HG02970 (cell line): ENCODE measurements around the gene LRR1.
"Not testable (repeated sequence)": the region's sequence is repeated elsewhere in the genome, so short reads cannot be mapped to it uniquely, and the experiment has no call there.

Source experiments
- ATAC-seq: cut with Tn5 transposase; IDR thresholded peaks from one replicate; pipeline ENCODE4 v1.9.1; 2021; ENCODE audit warnings: mild to moderate bottlenecking, moderate library complexity, moderate number of reproducible peaks; ENCODE audit not compliant: unreplicated experiment, low FRiP score

The LRR1 gene, protein sequence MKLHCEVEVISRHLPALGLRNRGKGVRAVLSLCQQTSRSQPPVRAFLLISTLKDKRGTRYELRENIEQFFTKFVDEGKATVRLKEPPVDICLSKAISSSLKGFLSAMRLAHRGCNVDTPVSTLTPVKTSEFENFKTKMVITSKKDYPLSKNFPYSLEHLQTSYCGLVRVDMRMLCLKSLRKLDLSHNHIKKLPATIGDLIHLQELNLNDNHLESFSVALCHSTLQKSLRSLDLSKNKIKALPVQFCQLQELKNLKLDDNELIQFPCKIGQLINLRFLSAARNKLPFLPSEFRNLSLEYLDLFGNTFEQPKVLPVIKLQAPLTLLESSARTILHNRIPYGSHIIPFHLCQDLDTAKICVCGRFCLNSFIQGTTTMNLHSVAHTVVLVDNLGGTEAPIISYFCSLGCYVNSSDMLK

DNA sequence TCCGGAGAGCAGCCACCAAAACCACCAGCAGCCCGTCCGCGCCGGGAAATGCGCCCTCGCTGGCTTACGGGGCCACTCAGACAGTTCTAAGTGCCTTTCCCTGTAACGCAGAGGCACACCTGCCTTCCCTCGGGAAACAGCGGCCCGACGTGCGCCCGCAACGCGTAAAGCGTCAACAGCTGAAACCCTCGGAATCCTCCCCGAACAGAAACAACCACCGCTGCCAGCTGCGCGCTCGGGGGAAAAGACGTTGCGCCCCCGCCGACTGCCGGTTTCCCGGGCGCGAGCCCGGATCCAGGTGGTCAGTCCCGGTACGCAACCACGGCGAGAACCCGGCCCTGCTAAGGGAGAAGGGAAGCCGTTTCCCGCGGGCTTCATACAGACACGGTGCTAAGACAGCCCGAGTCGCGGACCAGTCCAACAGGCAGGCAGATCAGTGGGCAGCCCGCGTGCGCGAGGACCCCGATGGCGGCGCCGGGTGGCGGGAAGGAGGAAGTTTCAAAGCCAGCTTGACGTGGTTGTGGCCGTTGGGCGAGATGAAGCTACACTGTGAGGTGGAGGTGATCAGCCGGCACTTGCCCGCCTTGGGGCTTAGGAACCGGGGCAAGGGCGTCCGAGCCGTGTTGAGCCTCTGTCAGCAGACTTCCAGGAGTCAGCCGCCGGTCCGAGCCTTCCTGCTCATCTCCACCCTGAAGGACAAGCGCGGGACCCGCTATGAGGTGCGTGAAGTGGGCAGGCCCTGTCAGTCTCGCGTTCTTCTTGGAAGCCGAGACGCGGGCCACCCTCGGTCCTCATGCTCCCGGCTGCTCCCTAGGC lies at the start of gene LRR1:
TSS of gene LRR1 (plus strand) at position 456 of the 816 bp plus-strand sequence. CDS start at position 537, 81 bp downstream.
- ATAC-seq: peak; percentile 60

DNA sequence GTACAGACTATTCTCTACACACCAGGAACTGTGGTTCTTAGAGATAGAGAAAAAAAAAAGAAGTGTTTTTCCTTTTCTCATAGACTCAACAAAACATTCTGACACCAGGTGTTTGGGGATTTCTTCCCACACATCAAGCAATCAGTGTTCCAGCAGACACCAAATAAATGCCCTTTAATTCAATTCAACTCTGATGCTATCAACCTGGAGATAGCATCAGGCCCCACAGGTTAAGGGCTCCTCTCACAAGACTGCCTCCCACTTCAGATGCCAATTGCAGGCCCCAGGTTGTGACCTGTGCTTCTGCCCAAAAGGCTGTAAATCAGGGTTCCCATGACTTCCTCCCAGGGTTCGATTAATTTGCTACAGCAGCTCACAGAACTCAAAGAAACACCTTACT lies 49.3 kb upstream of the LRR1 start:
- no peak for ATAC-seq

DNA sequence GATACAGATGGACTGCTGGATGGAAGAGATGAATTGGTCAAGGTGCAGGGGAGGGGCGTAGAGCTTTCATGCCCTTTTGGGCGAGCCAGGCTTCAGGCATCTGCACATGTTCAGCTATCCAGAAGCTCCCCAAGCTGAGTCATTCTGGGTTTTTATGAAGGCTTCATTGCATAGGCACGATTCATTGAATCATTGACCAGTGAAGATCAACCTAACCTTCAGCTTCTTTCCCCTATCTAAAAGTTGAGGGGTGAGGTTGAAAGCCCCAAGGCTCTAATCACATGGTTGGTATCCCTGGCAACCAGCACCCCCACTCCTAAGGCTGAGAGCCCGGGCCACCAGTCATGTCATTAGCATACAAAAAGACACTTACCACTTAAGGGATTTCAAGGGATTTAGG lies 48.9 kb upstream of the LRR1 start:
- ATAC-seq: no peak

DNA sequence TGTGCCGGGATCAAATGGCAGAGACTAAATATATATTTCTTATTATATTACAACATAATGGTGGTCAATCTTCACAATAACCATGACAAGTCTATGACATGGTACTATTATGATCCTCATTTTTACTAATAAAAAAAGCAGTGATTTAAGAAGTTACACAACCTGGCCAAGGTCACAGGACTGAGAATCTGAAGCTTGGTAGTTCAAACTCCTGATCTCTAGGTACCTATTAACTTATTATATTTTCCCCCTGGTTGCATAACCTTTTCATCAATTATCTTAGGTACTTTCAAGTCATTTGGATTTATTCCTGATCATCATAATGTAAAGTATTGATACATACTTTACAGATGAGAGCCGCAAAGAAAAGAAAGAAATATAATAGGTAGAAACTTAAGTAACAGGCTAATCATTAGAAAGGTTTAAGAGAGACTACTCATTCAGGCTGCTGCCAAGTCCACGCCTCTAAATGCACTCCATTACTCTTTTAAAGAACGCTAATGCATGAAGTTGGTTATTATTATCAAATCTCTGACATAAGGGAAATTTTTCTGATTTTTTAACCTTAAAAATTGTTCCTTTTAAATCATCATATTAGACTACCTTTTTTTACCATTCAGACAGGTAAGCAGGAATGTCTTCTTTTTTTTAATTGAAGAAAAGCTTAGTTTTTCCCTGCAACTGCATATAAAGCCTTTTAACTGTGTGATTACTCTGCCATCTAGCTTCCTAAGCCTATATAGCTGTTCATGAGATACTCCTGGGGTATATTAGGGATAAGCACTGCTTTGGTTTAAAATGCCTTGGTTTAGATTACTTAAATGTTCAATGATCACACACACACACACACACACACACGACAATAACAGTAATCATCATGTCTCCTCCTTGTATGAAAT lies 48.2 kb upstream of the LRR1 start:
- no peak for ATAC-seq

DNA sequence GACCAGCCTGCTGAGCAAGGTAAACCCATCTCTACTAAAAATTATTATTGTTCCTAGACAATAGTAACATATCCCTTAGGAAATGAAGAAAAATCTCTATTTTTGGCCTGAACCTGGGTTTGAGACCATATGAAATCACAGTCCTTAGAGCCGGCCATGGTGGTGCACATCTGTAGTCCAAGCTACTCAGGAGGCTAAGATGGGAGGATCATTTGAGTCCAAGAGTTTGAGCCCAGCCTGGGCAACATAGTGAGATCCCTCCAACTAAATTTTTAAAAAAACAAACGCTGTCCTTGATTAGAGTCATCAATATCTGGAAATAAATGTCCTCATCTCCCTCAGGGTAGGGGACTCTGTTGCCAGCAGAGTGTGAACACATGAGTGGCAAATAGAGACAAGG lies 47.2 kb upstream of the LRR1 start:
- ATAC-seq: no peak

DNA sequence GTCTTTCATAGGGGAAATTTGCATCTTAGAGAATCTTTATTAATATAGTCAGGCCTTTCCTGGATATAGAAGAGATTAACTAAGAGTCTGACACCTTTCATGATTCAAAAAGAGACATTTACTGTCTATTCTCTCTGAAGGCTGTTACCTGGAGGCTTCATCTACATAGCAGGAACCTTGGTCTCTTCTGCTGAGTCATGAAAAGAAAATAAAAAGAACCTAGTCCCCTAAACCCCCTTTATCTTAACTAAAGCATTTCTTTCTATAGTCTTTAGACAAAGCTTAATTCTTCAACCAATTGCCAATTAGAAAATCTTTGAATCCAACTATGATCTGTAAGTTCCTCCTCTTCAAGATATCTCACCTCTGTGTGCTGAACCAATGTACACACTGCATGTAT lies 45.6 kb upstream of the LRR1 start:
- no peak for ATAC-seq

DNA sequence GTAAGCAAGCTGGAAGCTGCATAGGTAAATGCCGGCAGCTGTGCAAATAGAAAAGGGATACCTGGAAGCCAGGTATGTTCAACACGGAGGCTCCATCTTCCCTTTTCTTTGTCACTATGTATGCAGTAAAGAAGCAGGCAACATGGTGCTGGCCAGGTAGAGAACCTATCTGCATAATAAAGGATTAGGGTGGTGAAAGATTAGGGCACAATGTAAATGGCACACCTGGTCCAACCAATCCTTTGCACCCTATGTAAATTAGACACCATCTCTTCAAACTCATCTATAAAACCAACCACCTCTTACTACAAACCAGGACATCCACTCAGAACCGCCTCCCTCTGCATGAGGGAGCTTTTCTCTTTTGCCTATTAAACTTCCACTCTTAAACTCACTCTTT lies 44.8 kb upstream of the LRR1 start:
- ATAC-seq: no peak

DNA sequence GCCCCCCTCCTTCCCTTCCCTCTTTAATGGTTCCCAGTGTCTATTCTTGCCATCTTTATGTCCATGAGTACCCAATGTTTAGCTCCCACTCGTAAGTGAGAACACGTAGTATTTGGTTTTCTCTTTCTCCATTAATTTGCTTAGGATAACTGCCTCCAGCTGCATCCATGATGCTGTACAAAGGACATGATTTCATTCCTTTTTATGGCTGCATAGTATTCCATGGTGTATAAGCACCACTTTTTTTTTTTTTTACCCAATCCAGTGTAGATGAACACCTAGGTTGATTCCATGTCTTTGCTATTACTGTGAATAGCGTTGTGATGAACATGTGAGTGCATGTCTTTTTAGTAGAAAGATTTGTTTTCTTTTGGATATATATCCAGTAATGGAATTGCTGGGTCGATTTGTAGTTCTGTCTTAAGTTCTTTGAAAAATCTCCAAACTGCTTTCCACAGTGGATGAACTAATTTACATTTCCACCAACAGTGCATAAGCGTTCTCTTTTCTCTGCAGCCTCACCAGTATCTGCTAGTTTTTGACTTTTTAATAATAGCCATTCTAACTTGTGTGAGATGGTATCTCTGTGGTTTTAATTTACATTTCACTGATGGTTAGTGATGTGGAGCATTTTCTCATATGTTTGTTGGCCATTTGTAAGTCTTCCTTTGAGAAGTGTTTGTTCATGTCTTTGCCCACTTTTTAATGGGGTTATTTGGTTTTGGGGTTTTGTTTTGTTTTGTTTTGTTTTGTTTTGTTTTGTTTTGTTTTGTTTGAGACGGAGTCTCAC lies 38.6 kb upstream of the LRR1 start:
- ATAC-seq: no peak

DNA sequence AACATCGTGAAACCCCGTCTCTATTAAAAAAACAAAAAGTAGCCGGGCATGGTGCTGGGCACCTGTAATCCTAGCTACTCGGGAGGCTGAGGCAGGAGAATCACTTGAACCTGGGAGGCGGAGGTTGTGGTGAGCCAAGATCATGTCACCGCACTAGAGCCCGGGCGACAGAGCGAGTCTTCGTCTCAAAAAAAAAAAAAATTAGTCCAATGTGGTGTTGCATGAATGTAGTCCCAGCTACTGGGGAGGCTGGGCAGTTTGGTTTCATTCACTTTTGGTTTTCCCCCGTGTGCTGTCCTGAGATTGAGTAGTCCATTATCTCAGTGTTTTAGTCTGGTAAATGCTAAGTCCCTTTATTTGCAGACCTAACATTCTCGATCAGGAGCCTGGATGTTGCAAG lies 32.0 kb upstream of the LRR1 start:
- no peak for ATAC-seq

DNA sequence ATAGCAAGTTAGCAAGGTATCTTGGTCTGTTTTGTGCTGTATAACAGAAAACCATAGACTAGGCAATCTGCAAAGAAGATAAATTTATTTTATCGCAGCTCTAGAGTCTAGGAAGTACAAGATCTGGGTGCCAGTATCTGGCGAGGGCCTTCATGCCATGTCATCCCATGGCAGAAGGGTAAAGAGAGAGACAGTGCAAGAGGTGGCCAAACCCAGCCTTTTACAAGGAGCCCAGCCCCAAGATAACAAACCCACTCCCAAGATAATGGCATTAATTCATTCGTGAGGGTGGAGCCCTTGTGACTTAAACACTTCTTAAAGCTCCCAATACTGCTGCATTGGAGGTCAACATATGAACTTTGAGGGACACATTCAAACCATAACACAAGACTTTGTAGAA lies 29.5 kb upstream of the LRR1 start:
- no peak for ATAC-seq

DNA sequence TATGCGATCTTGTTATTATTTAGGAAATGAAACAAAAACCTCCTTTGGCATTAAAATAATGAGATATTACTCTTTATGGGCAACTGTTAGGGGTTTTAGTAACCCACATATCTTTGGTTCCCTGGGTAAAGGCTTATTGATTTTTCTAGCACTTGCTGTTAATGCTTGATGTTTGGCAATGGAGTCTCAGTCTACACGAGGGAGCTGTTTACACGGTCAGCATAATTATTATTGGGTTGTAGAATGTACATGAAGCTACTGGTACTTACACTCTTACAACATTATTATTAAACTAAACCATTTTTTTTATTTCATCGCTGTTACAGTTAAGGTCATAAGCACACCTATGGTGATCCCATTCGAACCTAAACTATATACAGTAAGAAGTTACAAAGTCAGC lies 24.7 kb upstream of the LRR1 start:
- ATAC-seq: no peak

DNA sequence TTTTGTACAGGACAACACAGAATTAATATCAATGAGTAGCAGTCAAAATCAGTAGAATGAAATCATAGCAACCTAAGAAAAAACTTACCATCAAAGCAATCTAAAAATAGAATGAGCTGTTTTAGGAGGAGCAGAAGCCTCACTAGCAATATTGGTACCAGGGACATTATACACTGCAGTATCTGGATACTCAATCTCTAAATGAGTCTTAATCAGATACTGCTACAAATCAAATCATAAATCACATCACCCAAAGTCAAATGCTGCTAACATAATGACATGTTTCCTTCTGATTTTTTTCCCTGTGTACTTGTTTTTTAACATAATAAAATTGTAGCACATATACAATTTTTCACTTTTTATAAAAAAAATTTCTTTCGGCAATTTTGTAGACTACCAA lies 20.6 kb upstream of the LRR1 start:
- no peak for ATAC-seq

DNA sequence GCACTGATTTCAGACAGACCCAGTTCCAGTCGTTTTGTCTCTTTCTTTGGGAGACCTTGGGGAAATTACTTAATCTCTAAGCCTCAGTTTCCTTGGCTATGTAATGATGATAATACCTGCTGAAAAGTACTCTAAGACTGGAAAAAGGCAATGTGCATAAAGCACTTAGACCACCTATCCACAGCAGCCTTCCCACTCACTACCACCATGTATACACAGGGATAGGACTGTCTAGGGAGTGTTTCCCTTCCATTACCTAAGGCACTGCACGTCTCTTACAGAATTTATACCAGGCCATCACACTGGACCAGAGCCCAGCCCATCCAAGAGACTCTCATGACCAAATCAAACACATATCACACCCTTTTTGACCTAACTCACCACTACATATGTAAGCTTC lies 18.9 kb upstream of the LRR1 start:
- no peak for ATAC-seq

DNA sequence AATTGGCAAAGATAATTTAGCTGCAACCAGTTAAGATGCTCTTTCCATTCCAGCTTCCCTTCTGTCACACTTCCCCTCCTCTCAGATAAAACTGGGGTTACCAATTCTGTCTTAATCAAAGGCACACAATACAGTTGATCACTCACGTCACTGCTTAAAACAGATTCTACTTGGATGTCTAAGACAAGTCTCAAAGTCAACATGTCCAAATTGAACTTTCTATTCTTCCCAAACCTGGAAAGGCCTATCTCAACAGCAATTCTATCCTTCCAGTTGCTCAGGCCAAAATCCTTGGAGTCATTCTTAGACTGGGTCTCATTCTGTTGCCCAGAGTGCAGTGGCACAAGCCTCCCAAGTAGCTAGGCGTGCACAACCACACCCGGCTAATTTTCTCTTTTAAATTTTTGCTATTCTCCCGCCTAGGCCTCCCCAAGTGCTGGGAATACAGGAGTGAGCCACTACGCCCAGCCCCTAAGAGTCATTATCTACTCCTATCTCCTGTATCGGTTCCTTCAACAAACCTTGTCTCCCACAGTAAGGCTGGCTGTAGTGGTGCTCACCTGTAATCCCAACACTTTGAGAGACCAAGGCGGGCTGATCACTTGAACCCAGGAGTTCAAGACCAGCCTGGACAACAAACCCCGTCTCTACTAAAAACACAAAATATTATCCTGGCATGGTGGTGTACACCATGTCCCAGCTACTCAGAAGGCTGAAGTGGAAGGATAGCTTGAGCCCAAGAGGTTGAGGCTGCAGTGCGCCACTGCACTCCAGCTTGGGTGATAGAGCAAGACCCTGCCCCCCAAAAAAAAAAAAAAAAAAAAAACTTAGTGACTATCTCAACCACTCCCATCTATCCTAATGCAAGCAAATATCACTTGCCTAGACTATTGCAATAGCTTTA lies 17.3 kb upstream of the LRR1 start:
- ATAC-seq: no peak

DNA sequence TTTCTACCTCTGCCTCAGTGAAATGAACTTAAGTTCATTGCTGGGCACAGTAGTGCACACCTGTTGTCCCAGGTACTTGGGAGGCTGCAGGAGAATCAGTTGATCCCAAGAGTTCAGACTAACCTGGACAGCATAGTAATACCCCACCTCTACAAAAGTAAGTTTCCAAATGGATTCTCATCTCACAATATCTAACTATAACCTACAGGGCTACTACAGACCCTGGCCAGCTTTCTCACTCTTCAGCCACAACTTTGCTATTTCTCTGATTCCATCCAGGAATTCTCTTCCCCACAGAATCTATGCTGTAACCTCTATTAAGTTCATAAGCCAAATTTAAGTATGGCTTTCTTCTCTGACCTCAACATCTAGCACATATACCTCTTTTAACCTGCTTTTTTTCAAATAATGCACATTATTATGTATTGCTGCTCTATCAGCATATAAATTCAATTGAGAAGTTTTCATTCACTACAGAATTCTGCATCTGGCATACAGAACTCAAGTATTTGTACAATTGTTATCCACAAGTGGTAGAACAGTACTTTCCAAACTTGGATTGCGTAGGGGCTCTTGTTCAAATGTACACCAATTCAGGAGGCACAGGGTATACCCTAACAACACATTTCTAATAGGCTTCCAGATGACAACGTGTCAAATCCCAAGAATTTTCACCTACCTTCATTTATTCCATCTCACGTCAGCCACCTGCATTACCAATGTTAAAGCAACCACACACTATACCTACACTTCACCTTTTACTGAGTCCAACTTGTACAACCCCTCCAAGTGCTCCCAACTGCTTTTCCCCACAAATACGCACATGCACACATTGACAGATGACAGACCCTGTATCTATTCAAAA lies 16.4 kb upstream of the LRR1 start:
- no peak for ATAC-seq

DNA sequence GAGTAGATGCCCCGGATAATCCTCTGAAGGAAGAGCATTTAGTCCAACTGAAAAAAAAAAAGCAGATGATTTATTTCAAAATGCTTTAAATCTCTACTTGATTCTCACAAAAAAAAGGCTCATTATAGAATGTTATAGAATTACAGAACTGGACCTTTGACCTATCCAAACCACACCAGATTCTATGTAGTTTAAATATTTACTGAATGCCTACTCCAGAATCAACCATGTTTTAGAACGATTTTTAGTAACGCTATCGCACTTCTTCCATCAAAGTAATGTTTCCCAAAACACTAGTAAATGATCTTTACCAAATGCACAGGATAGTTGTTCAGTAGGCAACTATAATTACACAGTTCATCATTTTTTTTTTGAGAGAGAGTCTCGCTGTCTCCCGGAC lies 15.1 kb upstream of the LRR1 start:
- no peak for ATAC-seq

DNA sequence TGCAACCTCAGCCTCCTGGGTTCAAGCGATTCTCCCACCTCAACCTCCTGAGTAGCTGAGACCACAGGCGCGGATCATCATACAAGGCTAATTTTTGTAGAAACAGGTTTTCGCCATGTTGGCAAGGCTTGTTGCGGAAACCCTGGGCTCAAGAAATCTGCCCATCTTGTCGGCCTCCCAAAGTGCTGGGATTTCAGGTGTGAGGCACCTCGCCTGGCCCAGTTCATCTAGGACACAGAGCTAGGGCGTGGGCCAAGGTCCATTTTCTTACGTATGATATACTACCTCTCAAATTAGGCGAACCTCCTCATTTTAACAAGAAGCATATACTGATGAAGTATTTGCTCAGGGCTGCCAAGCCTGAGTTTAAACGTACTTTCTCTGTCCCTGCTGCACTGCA lies 14.7 kb upstream of the LRR1 start:
- ATAC-seq: no peak

DNA sequence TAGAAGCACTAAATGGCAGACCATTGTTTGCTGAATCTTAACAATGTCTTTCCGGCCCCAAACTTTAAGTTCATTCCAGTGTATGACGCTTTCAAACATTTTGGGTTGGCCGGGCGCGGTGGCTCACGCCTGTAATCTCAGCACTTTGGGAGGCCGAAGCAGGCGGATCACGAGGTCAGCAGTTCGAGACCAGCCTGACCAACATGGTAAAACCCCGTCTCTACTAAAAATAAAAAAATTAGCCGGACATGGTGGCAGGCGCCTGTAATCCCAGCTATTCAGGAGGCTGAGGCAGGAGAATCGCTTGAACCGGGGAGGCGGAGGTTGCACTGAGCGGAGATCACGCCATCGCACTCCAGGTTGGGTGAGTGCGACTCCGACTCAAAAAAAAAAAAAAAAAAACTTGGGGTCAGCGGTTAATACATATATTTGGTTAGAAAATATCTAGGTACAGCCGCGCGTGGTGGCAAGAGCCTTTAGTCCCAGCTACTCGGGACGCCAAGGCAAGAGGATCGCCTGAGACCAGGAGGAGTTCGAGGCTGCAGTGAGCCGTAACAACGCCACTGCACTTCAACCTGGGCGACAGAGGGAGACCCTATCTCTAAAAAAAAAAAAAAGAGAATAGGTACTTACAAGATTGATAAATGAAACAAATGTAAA lies 13.6 kb upstream of the LRR1 start:
- ATAC-seq: not testable (repeated sequence)
